Stimulated activated CD8-positive, alpha-beta memory T cell treated with anti-CD3 and anti-CD28 coated beads, Interleukin-15, amount 100 ng/mL, for 1 hour (primary cell): Measurements from ENCODE around the gene BRME1.

ENCODE experiments used
- DNase-seq: peaks from one replicate; pipeline ENCODE4 v3.0.0-alpha.2; 2020; ENCODE audit warnings: low read depth

Gene BRME1

DNA sequence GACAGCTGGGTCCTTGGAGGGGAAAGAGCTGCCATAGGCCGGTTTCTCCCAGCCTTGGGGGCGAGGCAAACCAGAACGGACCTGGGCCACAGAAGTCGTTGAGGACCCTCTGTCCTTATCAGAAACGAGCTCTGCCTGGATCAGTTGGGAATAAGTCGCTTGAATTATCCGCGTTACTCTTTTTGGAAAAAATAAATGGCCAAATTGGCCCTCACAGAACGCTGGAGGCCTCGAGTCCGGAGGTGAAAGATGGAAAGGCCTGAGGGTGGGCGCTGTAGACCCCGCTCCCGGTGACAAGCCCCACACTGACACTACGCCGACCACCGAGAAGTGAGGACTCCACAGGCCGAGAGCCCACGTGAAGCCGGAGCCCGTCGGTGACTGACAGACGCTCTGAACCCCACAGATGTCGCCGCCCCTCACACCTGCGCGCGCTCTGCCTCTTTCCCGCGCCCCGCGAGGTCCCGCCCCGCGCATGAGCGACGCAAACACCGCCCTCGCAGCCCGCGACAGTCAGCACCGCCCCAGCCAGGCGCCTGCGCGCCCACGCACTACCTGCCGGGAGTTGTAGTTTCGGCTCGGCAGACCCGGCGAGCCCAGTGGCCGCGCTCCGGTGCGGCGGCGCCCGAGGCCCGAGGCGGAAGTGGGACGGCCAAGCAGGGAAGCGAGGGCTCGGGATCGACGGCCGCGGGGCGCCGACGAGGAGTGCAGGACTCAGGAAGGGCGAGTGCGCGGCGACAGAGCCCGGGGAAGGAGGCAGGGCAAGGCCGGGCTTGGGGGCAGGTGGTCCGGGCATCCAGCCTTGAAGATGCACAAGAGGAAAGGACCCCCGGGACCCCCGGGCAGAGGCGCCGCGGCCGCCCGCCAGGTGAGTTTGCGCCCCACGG is at the start of gene BRME1, which contains the start of gene CC2D1A:
Gene BRME1 (minus strand): TSS at position 484 of the 887 bp plus-strand sequence. CDS start 1,225 bp downstream, outside the sequence.
Gene CC2D1A (plus strand): TSS at position 568 of the 887 bp plus-strand sequence. CDS start 241 bp downstream, at position 809.
- DNase-seq: peak; percentile 84

DNA sequence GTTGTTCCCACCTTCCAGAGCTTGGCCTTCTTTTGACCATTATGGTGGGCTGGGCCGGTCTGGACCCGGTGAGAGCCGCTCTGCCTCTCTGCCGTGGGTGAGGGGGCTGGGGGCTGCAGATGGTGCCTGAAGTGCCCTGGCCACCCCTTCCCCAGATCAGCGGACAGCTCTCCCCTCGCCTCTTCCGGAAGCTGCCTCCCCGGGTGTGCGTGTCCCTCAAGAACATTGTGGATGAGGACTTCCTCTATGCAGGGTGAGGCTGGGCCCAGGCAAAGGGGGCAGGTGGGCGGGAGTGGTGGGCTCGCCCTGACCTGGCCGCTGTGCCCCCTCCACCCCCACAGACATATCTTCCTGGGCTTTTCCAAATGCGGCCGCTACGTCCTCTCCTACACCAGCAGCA is 48.3 kb upstream of the BRME1 start:
- no peak for DNase-seq

DNA sequence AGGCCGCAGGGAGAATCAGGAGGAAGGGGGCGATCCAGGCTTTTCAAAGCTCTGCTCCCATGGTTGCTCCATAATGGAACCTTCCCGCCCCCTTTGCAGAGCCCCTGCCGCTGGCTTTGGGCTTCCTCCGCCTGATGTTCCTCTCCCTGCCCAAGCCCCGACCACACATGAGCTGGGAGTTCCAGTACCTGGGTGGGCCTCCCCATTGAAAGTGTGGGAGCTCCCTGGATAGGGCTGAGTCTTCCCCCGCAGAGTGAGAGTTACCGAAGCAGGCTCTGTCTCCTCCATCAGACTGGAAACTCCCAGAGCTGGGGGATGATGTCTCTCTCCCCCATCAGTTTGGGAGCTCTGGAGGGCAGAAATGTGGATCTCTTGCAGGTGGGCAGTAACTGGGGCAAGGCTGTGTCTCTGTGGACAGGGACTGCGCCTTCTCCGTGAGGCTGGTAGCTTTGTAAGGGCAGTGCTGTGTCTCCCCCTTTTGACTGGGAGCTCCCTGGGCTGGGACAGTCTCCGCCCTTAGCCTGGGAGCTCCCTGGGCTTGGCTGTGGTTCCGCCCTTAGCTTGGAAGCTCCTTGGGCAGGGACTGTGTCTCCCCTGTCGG is 47.1 kb upstream of the BRME1 start:
- DNase-seq: no peak

DNA sequence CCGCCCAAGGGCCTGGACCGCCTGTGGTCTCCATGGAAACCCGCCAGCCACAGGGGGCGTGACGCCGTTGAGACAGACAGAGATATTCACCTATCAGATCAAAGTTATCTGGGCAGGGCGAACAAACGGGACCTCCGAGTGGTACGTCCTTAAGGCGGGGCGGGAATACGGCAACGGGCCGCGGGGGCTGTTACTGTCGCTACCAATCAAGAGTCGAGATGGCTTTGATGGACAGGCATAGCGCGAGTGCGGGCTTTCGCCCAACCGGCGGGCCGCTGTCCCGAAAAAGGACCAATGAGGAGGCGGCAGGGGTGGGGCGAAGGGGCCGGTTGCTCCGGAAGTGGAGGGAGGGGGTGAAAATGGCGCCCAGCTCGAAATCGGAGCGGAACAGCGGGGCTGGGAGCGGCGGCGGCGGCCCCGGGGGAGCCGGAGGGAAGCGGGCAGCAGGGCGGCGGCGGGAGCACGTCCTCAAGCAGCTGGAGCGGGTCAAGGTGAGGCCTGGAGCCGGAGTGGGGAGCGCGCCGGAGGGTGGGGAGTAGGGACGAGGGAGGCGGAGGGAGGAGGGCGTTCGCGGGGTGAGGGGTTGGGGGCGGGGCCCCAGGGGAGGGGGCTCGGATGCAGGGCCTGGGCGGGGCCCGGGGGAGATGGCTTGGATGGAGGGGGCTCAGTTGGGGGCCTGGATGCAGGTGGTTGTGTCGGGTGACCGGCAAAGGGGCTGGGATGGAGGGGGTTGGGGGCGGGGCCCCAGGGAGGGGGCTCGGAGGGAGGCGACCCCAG is 46.4 kb upstream of the BRME1 start, which contains the start of gene DCAF15:
Gene DCAF15 (plus strand): TSS at position 356 of the 777 bp plus-strand sequence. CDS start 4 bp downstream, at position 360.
- DNase-seq: peak; percentile 98

DNA sequence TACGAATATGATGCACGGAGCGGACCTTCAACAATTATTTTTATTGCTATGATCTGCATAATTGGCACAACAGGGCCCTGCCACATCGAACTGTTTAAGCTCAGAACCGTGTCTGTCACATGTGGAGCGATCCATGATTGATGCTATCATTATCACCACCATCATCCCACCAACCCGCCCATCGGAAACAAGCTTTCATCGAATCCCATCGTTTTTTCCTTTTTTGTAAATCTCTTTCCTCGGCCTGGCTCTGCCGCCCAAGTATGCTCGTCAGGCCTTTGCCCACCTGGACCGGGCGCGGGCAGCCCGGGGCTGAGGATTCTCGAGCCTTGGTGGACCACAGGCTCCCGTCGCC is 45.9 kb upstream of the BRME1 start:
- no peak for DNase-seq

DNA sequence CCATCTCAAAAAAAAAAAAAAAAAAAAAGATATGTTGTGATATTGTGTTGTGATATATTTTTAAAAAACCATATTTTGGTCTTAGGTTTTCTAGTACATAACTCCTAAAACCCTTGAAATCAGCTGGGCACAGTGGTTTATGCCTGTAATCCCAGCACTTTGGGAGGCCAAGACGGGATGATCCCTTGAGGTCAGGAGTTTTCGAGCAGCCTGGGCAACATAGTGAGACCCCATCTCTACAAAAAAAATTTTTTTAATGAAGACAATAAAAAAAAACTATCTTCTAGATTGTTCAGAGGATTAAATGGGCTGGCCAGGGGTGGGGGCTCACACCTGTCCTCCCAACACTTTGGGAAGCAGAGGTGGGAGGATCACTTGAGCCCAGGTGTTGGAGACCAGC is 45.1 kb upstream of the BRME1 start:
- no peak for DNase-seq

DNA sequence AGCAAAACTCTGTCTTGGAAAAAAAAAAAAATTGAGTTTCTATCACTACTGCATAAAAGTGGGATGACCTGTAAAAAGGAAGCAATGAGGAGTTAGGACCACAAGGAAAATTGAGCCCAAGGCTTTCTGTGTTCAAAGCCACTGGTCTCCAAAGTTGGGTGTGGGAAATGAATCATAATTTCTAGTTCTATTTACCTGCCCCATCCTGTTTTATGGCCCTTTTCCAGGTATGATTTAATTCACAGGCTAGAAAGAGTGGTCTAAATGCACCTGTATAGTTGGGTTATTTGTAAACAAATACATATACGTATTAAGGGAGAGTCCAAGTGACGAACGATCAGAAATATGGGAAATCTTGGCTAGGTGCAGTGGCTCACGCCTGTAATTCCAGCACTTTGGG is 40.5 kb upstream of the BRME1 start:
- no peak for DNase-seq

DNA sequence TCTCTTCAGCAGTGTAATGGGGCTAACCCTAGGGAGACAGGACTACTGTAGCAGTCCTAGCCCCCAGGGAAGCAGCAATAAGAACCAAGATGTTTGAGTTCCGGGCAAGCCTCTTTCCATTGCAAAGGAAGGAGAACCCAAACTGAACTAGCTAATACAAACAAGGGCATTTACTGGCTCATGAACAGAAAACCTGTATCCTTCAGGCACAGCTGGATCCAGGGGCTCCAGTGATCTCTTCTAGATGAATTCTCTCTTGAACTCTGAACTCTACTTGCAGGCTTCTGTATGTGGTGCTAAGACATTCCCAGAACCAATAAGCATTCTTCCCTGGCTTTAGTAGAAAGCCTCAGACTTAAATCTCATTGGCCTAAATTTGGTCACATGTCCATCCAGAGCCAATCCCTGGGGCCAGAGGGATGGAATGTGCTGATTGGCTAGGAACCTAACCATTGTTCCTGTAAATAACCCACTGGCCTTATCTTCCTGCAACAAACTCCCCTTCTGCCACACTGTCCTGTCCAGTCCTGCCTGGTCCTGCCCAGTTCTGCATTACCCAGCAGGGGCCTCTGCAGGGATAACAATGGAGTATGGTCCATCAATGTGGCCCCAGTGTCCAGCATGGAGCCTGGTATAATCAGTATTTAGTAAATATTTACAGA is 36.2 kb upstream of the BRME1 start:
- DNase-seq: no peak

DNA sequence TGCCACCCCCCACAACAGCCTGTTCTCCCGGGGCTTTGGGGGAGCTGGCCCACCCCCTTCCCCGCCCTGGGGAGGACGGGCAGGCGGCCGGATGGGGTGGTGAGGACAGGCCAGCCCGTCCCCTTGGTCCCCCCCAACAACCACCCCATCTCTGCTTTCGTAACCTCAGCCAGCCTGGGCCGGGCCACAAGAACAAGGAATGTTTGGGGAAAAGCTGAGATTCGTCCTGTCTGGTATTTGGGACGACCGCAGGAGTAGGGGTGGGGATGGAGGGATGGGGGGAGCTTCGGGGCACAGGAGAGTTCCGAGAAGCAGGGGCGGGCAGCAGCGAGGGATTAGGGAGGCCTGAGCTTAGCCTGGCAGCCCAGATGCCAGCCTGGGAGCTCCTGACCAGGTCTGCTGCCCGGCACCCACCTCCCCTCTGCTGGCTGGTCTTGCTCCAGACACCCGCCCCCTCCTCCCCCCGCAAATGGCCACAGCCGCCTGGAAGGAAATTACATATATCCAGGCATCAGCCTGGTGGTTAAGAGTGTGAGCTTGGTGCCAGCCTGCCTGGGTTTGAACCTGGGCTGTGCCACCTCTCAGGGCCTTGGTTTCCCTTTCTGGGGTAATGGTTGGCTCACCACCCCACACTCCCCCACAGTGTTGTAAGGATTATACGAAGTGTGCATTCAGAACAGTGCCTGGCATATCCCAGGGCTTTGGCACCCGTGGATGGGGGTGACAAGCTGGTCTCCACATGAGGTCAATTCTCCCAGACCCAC is 32.6 kb upstream of the BRME1 start, which contains the start of gene PODNL1:
Gene PODNL1 (minus strand): TSS at position 117 of the 764 bp plus-strand sequence. CDS start 236 bp downstream, outside the sequence.
- no peak for DNase-seq

DNA sequence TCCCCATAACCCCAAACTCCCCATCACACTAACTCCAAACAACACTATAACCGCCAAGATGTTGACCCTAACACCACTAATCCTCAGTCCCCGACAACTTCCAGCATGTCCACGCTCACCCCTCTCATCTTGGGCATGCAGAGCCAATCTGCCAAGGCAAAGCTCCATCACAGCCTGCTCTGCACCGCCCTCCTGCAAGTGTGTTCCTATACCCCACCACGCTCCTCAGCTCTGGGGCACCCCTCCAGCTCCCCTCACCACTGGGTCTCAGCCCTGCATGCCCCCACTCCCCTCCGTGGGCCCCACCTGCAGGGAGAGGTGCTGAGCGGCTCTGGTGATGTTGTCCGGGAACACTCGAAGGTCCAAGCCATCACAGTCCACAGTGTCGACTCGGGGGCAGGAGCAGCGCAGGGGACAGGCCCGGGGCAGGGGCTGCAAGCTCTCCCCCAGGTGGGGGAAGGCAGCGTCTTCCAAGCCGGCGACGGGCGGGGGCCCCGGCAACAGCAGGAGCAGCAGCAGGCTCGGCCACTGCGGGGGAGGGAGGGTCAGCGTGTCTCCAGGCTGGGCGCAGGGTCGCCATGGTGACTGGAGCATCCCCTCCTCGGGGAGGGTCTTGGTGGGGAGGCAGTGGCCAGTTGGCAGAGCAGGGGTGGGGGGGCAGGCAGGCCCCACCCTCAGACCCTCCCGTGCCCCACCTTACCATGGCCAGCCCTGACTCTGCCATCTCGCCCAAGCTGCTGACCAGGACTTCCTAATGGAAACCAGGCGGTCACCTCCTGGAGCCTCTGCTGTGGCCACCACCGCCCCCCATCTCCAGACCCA is 31.8 kb upstream of the BRME1 start:
- DNase-seq: no peak

DNA sequence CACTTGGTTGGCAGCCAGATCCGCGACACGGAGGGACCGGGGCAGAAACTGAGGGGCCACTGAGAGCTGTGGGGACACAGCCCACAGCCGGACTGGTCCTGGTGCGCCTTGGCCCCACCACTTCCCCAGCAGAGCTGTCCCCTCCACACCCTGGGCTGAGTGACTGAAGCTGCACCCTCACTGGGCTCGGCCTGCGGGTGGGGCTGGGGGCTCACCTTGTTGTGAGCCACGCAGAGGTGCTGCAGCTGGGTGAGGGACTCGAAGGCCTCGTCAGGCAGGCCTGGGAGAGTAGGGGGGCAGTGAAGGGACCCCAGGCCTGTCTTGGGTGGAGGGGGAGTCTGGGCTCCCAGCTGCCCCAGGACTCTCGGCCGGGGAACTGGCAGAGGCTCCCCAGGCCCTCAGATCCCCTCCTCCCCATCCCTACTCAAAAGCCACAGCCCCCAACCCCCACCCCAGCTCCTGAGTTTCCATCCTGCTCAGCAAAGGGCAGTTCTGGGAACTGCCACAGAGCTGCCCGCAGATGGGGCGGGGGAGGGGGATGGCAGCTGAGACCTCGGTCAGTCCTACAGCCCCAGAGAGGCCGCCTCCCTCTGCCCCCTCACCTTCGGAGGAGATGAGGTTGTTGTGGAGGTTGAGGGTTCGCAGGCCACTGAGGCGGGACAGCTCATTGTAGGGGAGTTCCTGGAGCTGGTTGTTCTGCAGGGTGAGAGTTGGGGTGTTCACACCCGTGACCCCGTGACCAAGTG is 30.0 kb upstream of the BRME1 start:
- no peak for DNase-seq

DNA sequence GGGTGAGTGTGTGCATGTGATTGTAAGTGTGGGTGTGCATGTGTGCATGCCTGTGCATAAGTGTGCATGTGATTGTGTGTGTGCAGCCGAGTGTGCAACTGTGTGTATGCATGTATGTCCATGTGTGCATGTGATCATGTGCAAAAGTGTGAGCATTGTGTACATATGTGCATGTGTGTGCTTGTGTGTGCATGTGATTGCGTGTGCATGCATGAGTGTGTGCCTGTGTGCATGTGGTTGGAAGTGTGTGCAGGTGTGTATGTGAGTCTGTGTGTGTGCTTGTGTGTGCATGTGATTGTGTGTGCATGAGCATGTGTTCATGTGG is 28.8 kb upstream of the BRME1 start:
- no peak for DNase-seq

DNA sequence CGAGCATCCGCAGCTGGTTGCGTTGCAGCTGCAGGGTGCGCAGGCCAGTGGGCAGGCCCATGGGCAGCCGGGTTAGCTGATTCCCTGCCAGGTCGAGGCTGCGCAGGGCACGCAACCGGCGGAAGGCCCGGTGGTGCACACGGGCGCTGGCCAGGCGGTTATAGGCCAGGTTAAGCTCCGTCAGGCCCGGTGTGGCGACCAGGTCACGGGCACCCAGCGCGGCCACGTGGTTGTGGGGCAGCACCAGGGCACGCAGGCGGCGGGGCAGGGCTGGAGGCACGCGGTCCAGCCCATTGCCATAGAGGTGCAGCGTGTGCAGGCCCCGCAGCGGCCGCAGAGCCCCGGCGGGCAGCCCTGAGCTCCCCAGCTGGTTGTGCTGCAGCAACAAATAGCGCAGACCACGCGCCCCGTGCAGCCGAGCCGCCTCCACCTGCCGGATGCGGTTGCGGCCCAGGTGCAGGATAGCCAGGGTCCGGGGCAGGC is 27.0 kb upstream of the BRME1 start:
- no peak for DNase-seq

DNA sequence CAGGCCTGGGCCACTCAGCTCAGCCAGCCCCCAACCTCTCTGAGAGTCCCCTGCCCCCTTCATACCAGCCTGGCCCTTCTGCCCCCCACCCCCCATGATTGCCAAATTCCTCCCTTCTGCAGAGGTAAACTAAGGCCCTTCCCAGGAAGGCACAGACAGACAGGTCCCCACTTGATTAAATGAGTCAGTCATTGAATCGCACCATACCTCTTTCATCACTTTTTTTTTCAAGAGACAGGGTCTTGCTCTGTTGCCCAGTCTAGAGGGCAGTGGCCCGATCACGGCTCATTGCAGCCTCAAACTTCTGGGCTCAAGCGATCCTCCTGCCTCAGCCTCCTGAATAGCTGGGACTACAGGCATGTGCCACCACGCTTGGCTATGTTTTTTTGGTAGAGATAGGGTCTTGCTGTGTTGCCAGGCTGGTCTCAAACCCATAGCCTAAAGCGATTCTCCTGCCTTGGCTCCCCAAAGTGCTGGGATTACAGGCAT is 26.3 kb upstream of the BRME1 start:
- no peak for DNase-seq

DNA sequence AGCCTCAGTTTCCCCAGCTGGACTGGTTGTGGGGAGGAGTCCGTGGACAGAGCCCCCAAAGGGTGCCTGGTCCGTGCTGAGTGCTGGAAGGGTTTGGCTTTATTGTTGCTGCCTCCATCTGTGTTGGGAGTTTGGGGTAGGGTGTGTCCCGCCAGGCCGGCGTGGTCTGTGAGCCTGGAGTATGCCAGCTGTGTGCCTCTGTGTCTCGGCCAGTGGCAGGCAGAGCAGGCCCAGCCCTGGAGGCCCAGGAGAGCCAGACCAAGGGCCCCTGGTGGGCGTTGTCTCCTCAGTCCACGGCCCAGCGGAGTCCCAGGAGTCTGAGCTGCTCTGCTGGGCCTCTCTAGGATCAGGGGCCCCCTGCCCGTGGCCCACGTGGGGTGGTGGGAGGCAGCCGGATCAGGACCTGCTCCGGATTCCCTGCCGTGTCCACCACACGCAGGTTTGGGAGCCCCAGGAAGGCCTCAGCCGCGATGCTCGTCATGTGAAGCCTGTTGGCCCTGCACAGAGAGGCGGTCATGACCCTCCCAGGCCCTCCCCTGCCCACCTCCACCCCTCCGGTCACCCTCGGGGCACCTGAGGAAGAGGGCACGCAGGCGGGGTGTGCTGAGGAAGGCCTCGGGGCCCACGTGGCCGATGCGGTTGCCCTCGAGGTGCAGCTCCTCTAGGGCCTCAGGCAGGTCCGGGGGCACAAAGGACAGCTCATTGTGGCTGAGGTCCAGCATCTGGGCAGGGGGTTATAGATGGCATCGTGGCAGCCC is 25.7 kb upstream of the BRME1 start:
- no peak for DNase-seq

DNA sequence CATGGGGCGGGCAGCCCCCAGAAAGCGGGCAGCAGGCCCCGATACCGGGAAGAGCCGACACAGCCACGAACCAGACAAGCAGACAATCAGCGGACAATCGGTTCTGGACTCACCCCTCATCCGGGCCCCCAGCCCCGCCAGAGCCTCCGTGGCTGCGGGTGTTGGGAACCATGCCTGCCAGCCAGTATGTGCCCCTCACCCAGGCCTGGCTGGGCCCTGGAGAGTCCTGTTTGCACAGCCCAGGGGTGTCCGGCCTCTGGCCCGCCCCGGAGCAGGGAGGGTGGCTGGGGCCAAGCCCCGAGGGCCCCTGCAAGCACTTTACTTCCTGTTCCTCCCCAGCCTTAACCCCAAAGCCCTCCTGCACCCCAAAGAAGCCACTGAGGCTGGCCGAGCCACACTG is 24.5 kb upstream of the BRME1 start:
- DNase-seq: no peak

DNA sequence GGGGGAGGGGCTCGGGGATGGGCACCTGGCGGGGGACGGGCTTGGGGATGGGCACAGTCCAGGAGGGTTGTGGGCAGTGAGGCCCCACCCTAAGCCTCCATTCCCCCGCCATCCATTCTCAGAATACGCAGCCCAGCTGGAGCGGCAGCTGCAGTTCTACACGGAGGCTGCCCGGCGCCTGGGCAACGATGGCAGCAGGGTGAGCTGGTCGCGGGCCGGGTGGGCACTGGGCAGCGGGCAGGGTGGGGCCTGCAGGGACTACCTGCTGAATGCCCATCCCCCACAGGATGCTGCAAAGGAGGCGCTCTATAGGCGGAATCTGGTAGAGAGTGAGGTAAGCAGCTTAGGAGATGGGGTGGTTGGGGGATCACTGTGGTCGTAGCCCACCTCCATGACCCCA is 24.0 kb upstream of the BRME1 start:
- no peak for DNase-seq

DNA sequence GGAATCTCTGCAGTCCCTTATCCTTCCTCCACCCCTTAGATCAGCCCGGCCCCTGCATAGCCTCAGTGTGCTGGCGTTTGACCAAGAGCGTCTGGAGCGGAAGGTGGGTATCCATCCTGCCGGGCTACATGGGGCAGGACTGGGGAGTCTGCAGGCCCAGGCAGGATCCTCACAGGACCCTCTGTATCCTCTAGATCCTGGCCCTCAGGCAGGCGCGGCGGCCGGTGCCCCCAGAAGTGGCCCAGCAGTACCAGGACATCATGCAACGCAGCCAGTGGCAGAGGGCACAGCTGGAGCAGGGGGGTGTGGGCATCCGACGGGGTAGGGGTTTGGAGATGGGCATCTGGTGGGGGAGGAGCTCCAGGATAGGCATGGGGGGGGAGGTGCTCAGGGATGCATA is 23.4 kb upstream of the BRME1 start:
- no peak for DNase-seq

DNA sequence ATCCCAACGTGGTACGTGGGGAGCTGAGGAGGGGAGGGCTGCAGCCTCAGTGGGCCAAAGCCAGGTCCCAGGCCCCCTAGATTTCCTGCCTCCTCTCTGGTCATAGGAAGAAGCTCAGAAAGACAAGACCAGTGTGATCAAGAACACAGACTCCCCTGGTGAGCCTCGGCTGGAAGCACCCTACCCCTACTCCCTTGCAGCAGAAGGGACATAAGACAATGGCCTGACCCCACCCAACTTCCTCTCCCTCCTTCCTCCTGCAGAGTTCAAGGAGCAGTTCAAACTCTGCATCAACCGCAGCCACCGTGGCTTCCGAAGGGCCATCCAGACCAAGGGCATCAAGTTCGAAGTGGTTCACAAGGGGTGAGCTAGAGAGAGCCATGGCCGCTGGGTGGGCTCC is 20.8 kb upstream of the BRME1 start:
- DNase-seq: no peak
